CD4-positive, alpha-beta T cell treated with Interleukin-15 for 1 hour (primary cell): ENCODE measurements around the gene PKNOX1.
A peak's percentile ranks its signal among the peaks of the same experiment; 100 is the strongest.
"Not testable (repeated sequence)": the region's sequence is repeated elsewhere in the genome, so short reads cannot be mapped to it uniquely, and the experiment has no call there.

Experiments used
- DNase-seq: peaks from one replicate; pipeline ENCODE4 v3.0.0-alpha.2; 2020

PKNOX1 gene

DNA sequence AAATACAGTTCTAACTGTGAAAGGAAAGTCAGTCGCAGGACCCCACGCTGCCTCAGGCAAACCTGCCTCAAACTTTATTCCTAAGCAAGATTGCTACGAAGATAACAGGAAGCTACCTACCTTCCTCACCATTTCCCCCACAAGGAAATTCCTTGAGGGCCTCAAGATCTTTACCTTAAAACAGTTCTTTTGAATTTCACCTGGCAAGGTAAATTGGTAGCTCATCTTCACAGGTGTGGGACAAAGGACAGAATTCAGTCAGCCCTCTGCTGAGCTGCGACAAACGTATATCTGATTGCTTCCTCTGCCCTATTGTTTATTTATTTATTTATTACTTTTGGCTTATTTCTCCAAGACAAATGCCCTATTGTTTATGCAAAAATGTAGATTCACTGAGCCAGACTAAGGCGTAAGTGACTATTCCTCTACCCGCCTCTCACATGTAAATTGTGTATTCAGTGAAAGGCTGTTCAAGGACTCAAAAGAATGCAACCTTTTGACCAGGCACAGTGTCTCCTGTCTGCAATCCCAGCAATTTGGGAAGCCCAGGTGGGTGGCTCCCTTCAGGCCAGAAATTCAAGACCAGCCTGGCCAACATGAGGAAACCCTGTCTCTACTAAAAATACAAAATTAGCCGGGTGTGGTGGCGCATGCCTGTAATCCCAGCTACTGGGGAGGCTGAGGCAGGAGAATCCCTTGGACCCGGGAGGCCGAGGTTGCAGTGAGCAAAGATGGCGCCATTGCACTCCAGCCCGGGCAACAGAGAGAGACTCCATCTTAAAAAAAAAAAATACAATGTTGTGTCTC, 17.3 kb upstream of the PKNOX1 start:
- DNase-seq: no peak

GRCh38 chr21:42958122-42958521, 16.2 kb upstream of the PKNOX1 start:
- DNase-seq: not testable (repeated sequence)

DNA sequence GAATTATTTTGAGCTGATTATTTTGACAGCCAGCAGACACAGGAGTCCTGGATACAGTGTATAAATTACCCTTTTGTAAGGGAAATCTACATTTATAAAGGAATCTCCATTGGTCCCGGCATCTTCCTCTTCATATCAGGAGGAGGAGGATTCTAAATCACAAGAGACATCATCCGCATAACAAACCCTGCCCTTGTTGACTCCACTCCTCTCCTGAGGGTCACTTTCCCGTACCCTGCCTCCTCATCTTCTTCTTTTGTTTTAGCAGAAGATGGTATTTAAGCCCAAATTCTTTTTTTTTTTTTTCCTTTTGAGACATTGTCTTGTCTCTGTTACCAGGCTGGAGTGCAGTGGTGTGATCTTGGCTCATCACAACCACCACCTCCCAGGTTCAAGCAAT, 14.6 kb upstream of the PKNOX1 start:
- DNase-seq: no peak

DNA sequence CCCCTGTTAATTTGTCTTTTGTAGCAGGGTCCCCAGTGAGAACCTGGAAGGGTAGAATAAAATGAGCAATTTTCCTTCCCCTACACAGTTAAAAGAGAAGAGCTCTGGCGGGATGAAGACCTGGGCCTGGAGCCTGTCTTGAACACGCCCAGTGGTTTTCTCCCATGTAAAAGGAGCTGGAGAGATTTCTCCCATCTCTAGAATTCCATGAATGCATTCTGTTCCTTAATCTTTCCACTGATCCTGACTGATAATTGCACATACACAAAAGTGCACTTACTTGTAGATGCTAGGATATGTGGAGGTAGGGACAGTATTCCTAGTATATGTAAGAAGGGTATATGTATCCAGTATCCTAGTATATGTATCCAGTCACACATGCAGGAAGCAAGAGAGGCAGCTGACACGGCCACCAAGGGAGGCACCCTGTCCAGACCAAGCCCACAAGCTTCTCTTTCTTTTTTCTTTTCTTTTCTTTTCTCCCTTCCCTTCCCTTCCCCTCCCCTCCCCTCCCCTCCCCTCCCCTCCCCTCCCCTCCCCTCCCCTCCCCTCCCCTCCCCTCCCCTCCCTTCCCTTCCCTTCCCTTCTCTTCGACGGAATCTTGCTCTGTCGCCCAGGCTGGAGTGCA, 11.9 kb upstream of the PKNOX1 start:
- DNase-seq: no peak

DNA sequence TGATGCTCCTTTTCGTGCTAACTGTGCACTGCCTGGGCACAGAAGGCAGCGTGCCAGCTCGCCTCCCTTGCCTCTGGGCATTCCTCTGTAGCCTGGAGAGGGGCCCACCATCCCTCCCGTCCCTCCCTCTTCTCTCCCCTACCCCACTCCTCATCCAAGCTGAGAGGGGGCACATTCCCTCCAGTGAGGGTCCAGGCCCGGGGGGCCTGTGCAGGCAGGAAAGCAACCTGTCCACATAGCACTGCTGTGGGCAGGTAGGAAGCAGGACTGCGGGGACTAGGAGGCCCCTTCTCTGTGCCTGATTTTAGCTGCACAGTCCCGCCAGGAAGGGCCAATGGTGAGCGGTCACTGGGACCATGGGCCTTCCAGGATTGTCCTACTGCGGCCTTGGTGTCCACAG, 10.3 kb upstream of the PKNOX1 start:
- DNase-seq: no peak

GRCh38 chr21:42964546-42965210, 9.7 kb upstream of the PKNOX1 start:
- DNase-seq: no peak

DNA sequence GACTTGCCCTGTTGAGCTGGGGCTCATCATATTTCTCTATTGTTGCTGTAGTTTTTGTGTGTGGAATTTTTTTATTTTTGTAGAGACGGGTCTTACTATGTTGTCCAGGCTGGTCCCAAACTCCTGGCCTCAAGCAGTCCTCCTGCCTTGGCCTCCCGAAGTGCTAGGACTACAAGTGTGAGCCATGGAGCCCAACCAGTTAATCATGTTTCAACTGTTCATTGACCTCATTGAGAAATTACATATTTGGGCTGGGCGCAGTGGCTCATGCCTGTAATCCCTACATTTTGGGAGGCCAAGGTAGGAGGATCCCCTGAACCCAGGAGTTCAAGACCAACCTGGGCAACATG, 9.2 kb upstream of the PKNOX1 start:
- no peak for DNase-seq

- DNase-seq: not testable (repeated sequence)
These were observed 6.7 kb upstream of the PKNOX1 start for GRCh38 chr21:42967616-42968015.

DNA sequence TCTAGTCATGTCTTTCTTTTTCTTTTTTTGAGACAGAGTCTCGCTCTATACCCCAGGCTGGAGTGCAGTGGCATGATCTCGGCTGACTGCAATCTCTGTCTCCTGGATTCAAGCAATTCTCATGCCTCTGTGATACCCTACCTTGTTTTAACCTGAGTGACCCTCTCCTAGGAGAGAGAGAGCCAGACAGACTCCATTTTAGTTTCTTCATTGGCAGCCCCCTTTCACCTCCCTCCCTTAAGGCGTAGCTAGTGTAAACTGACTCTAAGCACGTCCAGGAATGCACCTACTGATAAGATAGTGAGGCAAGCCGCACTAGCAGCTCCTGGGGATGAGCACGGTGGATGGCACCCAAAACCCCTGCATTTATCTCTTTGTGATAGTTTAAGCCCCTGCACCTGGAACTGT, 5.2 kb upstream of the PKNOX1 start:
- DNase-seq: no peak

DNA sequence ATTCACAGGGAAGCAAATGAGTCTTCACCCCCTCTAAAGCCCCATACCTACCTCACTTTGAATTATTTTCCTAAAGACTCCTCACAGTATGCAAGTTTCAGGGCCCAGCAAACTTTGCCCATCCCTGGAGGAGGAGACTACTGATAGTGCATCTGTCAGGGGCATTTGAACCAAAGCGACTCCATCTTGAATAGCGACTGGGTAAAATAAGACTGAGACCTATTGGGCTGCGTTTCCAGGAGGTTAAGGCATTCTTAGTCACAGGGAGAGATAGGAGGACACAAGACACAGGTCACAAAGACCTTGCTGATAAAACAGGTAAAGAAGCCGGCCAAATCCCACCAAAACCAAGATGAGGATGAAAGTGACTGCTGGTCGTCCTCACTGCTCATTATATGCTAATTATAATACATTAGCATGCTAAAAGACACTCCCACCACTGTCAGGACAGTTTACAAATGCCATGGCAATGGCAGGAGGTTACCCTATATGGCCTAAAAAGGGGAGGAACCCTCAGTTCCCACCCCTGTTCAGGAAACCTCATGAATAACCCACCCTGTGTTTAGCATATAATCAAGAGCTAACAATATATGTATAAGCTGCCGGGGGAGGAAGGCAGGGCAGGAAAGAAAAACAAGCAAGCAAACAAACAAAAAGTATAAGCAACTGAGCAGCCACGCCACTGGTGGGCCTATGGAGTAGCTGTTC, 3.3 kb upstream of the PKNOX1 start:
- no peak for DNase-seq

GRCh38 chr21:42971897-42972275, 2.5 kb upstream of the PKNOX1 start:
- no peak for DNase-seq

DNA sequence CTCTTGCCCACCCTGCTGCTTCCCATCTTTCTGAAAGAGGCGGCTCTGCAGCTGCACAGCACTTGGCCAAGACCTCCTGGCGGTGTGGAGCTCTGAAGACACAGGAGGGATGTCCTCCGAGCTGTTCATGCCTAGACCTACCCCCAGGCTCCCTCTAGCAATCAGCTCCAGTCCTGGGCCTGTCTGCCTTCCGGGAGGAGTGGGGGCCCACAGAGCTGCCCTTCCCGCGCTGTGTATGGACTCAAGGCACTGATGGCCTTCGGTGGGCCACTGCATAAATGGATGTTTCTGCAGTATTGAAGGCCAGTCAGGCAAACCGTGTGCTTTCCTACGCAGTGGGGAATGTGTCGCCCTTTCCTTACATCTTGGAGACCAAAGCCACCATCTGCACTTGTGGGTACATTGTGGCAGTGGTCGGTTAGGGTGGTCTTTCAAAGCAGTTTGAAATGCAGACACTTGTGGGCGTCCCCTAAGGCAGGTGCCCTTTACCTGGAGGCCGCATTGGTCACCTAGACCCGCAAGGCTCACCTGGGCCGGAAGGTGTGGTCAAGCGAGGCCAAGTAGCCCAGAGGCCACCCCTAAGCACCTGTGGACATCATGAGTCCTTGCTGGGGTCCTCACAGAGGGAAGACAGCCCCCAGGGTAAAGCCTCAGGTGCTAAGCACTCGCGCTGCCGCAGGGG, 912 bp upstream of the PKNOX1 start:
- DNase-seq: no peak

DNA sequence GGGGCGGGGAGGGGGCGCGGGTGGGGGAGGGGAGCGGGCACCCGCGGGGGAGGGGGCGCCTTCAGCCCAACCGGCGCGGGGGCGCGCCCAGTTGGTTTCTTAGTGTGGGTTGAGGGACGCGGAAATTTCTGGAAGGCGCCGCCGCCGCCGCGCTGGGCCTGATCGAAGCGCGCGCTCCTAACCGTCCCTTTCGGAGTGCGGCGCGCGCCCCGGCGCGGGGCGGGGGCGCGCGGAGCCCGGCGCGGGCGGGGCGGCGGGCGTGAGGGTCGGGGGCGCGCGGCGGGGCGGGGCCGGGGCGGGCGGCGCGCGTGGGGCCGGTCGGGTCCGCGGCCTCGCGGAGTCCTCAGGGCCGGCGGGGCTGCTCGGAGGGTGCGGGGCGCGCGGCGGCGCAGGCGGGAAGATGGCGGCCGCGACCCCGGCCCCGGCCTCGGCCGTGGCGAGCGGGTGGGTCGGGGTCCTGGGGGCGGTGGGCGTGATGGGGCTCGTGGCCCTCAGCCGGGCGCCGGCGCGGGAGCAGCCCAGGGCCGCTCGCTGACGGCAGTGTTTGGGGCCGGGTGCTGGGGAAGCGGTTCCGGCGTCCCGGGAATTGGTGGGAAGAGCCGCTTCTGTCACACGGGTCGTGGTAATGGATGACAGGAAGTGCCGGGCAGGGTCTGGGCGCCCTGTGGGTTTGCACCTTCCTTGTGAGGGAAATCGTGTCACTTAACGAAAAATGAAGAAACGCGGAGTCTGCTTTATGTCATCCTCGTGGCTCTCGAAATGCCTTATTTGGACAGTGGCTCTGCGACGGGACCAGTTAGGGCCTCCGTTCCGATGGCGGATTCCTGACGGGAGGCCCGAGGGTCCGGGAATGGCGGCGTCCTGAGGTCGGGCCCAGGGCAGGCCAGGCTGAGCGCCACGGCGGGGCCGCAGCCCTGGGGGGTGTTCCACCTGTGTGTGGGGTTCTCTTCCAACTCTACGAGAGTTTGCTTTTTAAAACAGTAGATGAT, 764 bp downstream of the PKNOX1 start:
- DNase-seq: peak; percentile 69

- DNase-seq: no peak
These were observed 1.7 kb downstream of the PKNOX1 start for GRCh38 chr21:42975886-42976608.

DNA sequence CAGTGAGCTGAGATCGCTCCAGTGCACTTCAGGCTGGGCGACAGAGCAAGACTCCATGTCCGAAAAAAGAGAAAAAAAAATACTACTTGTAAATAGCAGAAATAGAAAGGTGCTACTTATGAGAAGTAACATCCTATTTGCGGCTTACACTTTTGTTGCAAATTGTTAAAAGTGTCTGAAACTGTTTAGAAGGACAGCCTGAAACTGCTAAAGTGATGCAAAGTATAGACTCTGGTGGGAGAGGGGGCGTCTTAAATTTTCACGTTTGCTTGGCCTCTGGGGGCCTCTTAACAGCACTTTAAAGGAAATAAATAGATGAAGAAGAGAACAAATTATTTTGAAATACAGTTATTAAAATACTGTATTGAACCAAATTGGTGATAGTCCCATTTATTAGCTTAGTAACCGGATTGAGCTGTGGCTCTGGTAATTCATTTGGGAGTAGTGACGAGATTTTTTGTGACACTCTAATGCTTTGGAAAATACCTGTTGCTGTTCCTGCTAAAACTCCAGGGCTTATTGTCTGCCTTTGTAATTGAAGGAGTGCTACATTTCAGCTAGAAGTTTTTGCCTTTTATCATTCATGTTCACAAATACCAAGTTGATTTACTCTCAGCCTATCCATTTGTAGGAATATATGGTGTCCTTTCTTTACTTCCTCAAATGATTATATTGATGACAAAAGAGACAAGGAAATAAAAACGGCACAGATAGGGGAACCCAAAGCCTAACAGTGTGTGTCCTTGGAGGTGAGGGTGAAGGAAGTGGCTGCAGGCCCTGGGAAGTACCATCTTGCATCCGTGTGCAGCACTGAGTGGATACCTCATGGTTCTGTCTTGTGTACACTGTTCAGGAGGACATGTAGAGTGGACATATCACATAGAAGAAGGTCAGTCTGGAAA, 6.2 kb downstream of the PKNOX1 start:
- DNase-seq: no peak

- DNase-seq: no peak
These were observed 6.8 kb downstream of the PKNOX1 start for GRCh38 chr21:42981214-42981523.

DNA sequence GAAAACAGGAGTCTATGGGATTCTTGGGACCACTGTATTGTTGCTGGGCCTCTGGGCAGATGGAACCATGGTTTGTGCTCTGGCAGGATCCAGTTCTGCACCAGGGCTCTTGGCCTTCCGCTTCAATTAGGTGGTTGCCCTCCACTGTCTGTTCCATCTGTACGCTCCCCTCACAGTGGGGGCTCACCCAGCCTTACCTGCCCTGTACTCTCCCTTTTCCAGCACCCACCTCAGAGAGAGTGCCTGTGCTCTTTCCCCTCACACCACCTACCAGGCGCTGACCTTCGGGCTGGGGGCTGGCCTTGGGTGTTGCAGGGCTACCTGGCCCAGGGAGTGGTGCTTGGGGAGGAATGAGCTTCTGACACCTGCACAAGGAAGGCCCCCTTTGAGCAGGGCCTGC, 7.5 kb downstream of the PKNOX1 start:
- no peak for DNase-seq

DNA sequence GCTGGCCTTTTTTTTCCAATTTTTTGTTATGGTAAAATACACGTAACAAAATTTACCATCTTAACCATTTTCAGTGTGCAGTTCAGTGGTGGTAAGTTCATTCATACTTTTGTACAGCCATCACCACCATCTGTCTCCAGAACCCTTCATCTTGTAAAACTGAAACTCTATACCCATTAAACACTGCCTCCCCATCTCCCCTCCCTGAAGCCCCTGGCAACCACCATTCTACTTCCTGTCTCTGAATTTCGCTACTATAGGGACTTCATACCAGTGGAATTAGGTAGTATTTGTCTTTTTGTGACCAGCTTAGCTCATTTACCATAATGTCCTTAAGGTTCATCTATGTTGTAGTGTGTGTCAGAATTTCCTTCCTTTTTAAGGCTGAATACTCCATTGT, 8.7 kb downstream of the PKNOX1 start:
- no peak for DNase-seq

DNA sequence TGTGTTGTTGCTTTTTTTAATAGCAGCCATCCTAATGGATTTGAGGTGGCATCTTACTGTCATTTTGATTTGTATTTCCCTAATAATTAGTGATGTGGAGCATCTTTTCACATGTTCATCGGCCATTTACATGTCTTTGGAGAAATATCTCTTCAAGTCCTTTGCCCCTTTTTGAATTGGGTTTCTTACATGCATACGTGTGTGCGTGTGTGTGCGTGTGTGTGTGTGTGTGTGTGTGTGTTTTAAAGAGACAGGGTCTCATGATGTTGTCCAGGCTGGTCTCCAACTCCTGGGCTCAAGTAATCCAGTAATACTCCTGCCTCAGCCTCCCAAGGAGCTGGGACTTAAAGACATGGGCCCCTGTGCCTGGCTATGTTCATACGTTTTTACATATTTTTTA, 9.5 kb downstream of the PKNOX1 start:
- DNase-seq: no peak

DNA sequence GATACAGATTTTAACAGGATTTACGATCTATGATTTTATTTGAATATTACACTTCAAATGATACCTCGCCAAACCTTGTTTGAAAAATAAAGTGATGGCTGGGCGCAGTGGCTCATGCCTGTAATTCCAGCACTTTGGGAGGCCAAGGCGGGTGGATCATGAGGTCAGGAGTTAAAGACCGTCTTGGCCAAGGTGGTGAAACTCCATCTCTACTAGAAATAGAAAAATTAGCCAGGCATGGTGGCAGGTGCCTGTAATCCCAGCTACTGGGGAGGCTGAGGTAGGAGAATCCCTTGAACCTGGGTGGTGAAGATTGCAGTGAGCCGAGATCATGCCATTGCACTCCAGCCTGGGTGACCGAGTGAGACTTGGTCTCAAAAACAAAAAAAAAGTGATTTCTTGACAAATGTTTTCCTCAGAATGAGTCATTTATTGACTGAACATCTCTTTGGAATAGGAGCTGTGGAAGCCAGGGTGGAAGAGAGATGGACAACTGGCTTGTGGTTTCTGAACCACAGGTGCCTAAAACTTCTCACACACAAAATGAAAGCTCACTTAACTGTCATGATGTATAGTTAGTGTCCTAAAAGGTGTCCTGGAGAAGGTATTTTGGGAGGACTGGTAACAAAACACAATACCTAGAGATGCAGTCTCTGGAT, 11.9 kb downstream of the PKNOX1 start:
- DNase-seq: no peak
